Measurements from ENCODE around the gene RXRA.

DNA sequence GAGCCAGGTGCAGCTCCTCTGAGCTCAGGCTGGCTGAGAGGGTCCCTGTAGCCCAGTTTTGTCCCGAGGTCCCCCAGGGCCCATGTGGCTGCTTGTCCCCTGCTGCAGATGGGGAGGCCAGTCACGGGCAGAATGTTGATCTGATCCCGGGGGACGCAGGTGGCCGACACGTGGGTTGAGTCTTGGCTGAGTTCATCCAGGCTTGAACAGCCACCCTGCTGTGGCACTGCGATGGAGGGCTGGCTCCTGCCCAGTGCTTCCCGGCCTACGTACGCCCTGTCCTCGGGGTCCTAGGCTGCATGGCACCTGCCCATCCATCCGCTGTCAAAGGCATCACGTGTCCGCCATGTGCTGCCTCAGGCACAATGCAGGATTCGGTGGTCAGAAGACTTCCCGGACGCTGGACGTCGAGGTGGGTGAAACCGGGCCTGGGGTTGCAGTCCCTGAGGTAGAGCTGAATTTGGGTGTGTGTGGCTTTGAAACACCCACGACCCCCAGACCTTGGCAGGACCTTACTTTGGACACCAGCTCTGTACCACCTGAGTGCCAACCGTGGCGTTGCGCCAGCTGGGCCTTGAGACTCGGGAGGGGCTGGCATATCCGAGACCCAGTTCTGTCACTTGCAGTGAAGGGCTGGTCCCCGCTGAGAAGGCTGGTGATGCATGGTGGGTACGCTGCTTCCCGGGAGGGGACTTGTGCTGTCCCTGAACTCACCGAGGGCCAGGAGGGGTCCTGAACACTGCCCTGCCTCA, 22.3 kb downstream of the RXRA start:
- TF ChIP-seq, protein P1, sequence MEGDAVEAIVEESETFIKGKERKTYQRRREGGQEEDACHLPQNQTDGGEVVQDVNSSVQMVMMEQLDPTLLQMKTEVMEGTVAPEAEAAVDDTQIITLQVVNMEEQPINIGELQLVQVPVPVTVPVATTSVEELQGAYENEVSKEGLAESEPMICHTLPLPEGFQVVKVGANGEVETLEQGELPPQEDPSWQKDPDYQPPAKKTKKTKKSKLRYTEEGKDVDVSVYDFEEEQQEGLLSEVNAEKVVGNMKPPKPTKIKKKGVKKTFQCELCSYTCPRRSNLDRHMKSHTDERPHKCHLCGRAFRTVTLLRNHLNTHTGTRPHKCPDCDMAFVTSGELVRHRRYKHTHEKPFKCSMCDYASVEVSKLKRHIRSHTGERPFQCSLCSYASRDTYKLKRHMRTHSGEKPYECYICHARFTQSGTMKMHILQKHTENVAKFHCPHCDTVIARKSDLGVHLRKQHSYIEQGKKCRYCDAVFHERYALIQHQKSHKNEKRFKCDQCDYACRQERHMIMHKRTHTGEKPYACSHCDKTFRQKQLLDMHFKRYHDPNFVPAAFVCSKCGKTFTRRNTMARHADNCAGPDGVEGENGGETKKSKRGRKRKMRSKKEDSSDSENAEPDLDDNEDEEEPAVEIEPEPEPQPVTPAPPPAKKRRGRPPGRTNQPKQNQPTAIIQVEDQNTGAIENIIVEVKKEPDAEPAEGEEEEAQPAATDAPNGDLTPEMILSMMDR (IDR thresholded peaks at IDR 0.05) = no peak
- TF ChIP-seq EP300 (IDR thresholded peaks at IDR 0.05) = no peak
- TF ChIP-seq POLR2A (IDR thresholded peaks at IDR 0.05) = no peak

Measured in upper lobe of left lung (tissue), 4 donors.